Right lobe of liver (tissue), 6 donors: ENCODE results near the gene ENPP6. TPM values are rescaled to one million over a fixed set of nuclear protein-coding genes. Genes with fewer than 3 reads are reported as not detected.

Experiments
- ATAC-seq, 4 donors: fragments of 200-7000 bp; cut with Tn5 transposase; one replicate each; pipeline ENCODE4 v1.9.1; 2020; ENCODE audit warnings: mild to moderate bottlenecking in 4 of 4, moderate library complexity in 4 of 4
- DNase-seq, 3 donors: peaks; one replicate each; pipeline ENCODE4 v3.0.0-alpha.2; 2020
- H3K27ac ChIP-seq, 3 donors: fragments of 200-600 bp; one replicate each; pipeline ENCODE4 v1.8.0; 2022
- H3K27me3 ChIP-seq, 2 donors: fragments of 200-600 bp; one replicate each; pipeline ENCODE4 v1.8.0; 2022
- H3K36me3 ChIP-seq, 4 donors: fragments of 200-600 bp; sonication (generic) in 1 of 4; one replicate each; pipeline versions ENCODE4 v1.5.1 to v1.8.0; 2017 to 2022; ENCODE audit warnings: control low read depth in 1 of 4
- H3K4me1 ChIP-seq, 4 donors: fragments of 200-600 bp; sonication (generic) in 1 of 4; one replicate each; pipeline versions ENCODE4 v1.5.1 to v1.8.0; 2017 to 2022; ENCODE audit warnings: control low read depth in 1 of 4
- H3K4me3 ChIP-seq, 3 donors: fragments of 200-600 bp; one replicate each; pipeline ENCODE4 v1.8.0; 2022
- H3K9me3 ChIP-seq, 4 donors: fragments of 200-600 bp; sonication (generic) in 1 of 4; one replicate each; pipeline versions ENCODE4 v1.5.1 to v1.8.0; 2017 to 2022; ENCODE audit warnings: control low read depth in 1 of 4
- CTCF ChIP-seq, 4 donors: fragments of 200-600 bp in 3 of 4; fragments of 450-650 bp in 1 of 4; IDR thresholded peaks; one replicate each; pipeline versions ENCODE4 v1.5.1 to v1.8.0; 2016 to 2022; ENCODE audit warnings: antibody characterized with exemption in 4 of 4, mild to moderate bottlenecking in 2 of 4
- POLR2A ChIP-seq: fragments of 450-650 bp; IDR thresholded peaks from one replicate; pipeline ENCODE4 v1.6.1; 2017; ENCODE audit warnings: antibody characterized with exemption, mild to moderate bottlenecking
- WGBS: methylation state at CpG from one replicate; pipeline ENCODE4 v1.1.6; 2018; ENCODE audit warnings: low coverage, low lambda C conversion rate; ENCODE audit not compliant: insufficient coverage; ENCODE audit errors: missing lambda C conversion rate; 5-methylcytosine and 5-hydroxymethylcytosine counted together
- intact Hi-C, 2 donors: fragments of 100-400 bp; cut with DNase I; formaldehyde crosslinking; loops; one replicate each; pipeline versions ENCODE4 v1.11.2 to v1.14.1; 2022
- total RNA-seq, 6 experiments: library from RNA; depleted of rRNA in 2 of 6; stranded (reverse); fragments of >200 nt in 2 of 6; fragmentation: NEBNext Ultra II Directional in 3 of 6; extraction: Animal tissue kit (Norgen Biotek cat#: 25700) in 3 of 6; gene quantifications; one replicate each; pipeline versions ENCODE4 v1.1.0 to v1.2.4, GENCODE V29; 2016 to 2023
- donor health status: DM: no; HTN: yes; CAD: no.
- donor health status: DM: no; HTN: no; CAD: no.
- donor health status: DM: no; HTN: no; CAD: no.
- donor health status: DM: no; HTN: yes; CAD: no.
- donor health status: DM: no; HTN: yes; CAD: no.

The ENPP6 gene
- total RNA-seq, 6 experiments from 2014 or later, result 0.06 to 0.42 TPM; not detected in 4

- WGBS, result 25% methylated on average over 5 of the region's 5 CpGs
- ATAC-seq, result peak; percentile 86 to 93 (median 88)
Measured at GRCh38 chr4:184064877-184065276, 152.8 kb downstream of the ENPP6 start.

GRCh38 chr4:184062769-184063168, 154.9 kb downstream of the ENPP6 start:
- H3K9me3 ChIP-seq, result no peaks in the 10 kb centered on the region
- peaks cover 0 to 32% (median 13%) of the 10 kb centered on the region in 4 donors for H3K4me1 ChIP-seq
- intact Hi-C loops, result no loop called here
- no peaks in the 10 kb centered on the region for H3K36me3 ChIP-seq
- DNase-seq, result no peak
- no peak overlapping the region for H3K27ac ChIP-seq
- no peak overlapping the region for H3K4me3 ChIP-seq
- no peak for ATAC-seq
- no peaks in the 10 kb centered on the region for H3K27me3 ChIP-seq
- no peak for TF ChIP-seq POLR2A
- no peak for TF ChIP-seq CTCF (IDR thresholded peaks at IDR 0.05)
- WGBS, result 69% methylated on average over 6 of the region's 7 CpGs

More at GRCh38 chr4:184064877-184065276, 152.8 kb downstream of the ENPP6 start:
- TF ChIP-seq POLR2A, result no peak
- no peak for TF ChIP-seq CTCF (IDR thresholded peaks at IDR 0.05)
- Histone ChIP-seq H3K27ac (peak overlapping the region; percentile 23 to 55 (median 51)), H3K9me3 (no peaks in the 10 kb centered on the region), H3K4me1 (peaks cover 0 to 36% (median 14%) of the 10 kb centered on the region in 4 donors), H3K27me3 (no peaks in the 10 kb centered on the region), H3K4me3 (no peak overlapping the region), H3K36me3 (no peaks in the 10 kb centered on the region)
- DNase-seq, result peak; percentile 84 to 91 (median 88)
- intact Hi-C loops, result no loop called here

- 100% methylated on average over 1 of the region's 7 CpGs for WGBS
- Histone ChIP-seq H3K27ac (no peak overlapping the region), H3K9me3 (no peaks in the 10 kb centered on the region), H3K27me3 (no peaks in the 10 kb centered on the region), H3K4me3 (no peak overlapping the region), H3K4me1 (peaks cover 0 to 25% (median 7%) of the 10 kb centered on the region in 4 donors), H3K36me3 (no peaks in the 10 kb centered on the region)
- no peak for TF ChIP-seq CTCF (IDR thresholded peaks at IDR 0.05)
- TF ChIP-seq POLR2A, result no peak
- intact Hi-C loops, result no loop called here
- no peak for ATAC-seq
- no peak for DNase-seq
Measured at GRCh38 chr4:184061582-184061981, 156.1 kb downstream of the ENPP6 start.

- no peaks in the 10 kb centered on the region for H3K4me1 ChIP-seq
- no peak overlapping the region for H3K4me3 ChIP-seq
- 89% methylated on average over 3 of the region's 3 CpGs for WGBS
- no peaks in the 10 kb centered on the region for H3K9me3 ChIP-seq
- no peaks in the 10 kb centered on the region for H3K36me3 ChIP-seq
- H3K27me3 ChIP-seq, result no peaks in the 10 kb centered on the region
- TF ChIP-seq POLR2A (no peak), CTCF (IDR thresholded peaks at IDR 0.05) (no peak)
- no peak for DNase-seq
- H3K27ac ChIP-seq, result no peak overlapping the region
- intact Hi-C loops, result no loop called here
- no peak for ATAC-seq
Measured at GRCh38 chr4:184059099-184059498, 158.6 kb downstream of the ENPP6 start.

GRCh38 chr4:184058026-184058425, 159.6 kb downstream of the ENPP6 start:
- H3K36me3 ChIP-seq, result no peaks in the 10 kb centered on the region
- no peaks in the 10 kb centered on the region for H3K4me1 ChIP-seq
- WGBS, result 94% methylated on average over 6 of the region's 6 CpGs
- ATAC-seq (no peak), DNase-seq (no peak)
- H3K27ac ChIP-seq, result no peak overlapping the region
- TF ChIP-seq CTCF (IDR thresholded peaks at IDR 0.05) (no peak), POLR2A (no peak)
- no peak overlapping the region for H3K4me3 ChIP-seq
- no peaks in the 10 kb centered on the region for H3K27me3 ChIP-seq
- intact Hi-C loops, result no loop called here
- H3K9me3 ChIP-seq, result no peaks in the 10 kb centered on the region
